ENCODE measurements around the gene PRAMEF4.
"Not testable (repeated sequence)": the region's sequence is repeated elsewhere in the genome, so short reads cannot be mapped to it uniquely, and the experiment has no call there.

DNA sequence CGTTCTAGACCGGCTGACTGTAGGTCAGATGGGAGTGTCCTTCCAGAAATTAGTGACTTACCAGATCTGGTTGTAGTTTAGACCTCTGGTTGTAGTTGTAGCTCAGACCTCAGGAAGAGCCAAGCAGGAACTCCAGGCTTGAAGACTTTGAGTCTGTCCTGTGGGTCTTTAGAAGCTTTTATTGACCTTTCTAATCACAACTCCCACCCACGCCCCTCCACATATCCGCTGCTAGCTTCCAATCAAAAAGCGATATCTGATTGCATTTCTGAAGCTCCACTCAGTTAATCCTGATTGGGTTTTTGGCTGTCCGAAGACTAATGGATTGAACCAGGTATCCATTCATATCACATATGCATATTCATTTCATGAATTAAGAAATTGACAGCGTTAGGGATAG lies 37.4 kb downstream of the PRAMEF4 start, which contains the start of gene HNRNPCL1:
- TF ChIP-seq, protein P1, sequence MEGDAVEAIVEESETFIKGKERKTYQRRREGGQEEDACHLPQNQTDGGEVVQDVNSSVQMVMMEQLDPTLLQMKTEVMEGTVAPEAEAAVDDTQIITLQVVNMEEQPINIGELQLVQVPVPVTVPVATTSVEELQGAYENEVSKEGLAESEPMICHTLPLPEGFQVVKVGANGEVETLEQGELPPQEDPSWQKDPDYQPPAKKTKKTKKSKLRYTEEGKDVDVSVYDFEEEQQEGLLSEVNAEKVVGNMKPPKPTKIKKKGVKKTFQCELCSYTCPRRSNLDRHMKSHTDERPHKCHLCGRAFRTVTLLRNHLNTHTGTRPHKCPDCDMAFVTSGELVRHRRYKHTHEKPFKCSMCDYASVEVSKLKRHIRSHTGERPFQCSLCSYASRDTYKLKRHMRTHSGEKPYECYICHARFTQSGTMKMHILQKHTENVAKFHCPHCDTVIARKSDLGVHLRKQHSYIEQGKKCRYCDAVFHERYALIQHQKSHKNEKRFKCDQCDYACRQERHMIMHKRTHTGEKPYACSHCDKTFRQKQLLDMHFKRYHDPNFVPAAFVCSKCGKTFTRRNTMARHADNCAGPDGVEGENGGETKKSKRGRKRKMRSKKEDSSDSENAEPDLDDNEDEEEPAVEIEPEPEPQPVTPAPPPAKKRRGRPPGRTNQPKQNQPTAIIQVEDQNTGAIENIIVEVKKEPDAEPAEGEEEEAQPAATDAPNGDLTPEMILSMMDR (IDR thresholded peaks at IDR 0.05), result not testable (repeated sequence)
- not testable (repeated sequence) for TF ChIP-seq POLR2AphosphoS2 (conservative IDR thresholded peaks at IDR 0.05; ENCODE audit: low read length); FOXS1 (CRISPR knock-in tag; IDR thresholded peaks at IDR 0.05); CEBPB (IDR thresholded peaks at IDR 0.05)

Measured in A549 (cell line).